GM13976 (cell line): Measurements from ENCODE around the gene DYRK2.

ENCODE experiments used
- DNase-seq: peaks from one replicate; pipeline ENCODE4 v3.0.0; 2012; ENCODE audit warnings: low spot score
- CTCF ChIP-seq: IDR thresholded peaks from 2 replicates; pipeline ENCODE4 v1.5.1; 2012; ENCODE audit warnings: borderline replicate concordance, mild to moderate bottlenecking; ENCODE audit not compliant: insufficient read depth; ENCODE audit errors: extremely low read depth, missing control alignments, control extremely low read depth
- in situ Hi-C: fragments of 300-500 bp; cut with MboI; formaldehyde crosslinking; loops from one replicate; pipeline ENCODE4 v1.12.0; 2022; ENCODE audit warnings: low sequenced_read_pairs, mixed read lengths, inconsistent platforms; ENCODE audit not compliant: unreplicated experiment

Gene DYRK2

GRCh38 chr12:67648521-67649260 is at the start of gene DYRK2:
Gene DYRK2 (plus strand): TSS chr12:67648745. CDS start chr12:67649134, 389 bp downstream.
- in situ Hi-C loops = no loop called here
- peak; percentile 8 for TF ChIP-seq CTCF
- peak; percentile 89 for DNase-seq

GRCh38 chr12:67599691-67600090 is 48.9 kb upstream of the DYRK2 start:
- no peak for TF ChIP-seq CTCF
- no peak for DNase-seq
- in situ Hi-C loops = no loop called here

DNA sequence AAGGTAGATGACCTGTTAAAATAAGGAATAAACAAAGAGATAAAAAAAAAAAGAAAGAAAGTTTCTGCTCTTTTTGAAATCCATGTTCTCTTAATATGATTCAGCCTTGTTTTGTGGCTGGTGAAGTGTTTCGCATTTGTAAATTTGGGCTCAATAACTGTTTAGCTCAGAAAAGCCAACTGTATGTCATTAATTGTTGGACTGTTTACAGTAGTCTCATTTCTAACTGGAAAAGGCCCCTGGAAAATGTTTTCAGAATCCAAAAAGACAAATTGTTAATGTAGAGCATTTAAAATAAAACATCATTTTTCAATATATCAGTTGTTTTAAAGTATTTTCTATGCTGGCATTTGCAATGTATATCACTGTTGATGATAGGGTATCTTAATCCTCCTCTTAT is 47.4 kb upstream of the DYRK2 start:
- in situ Hi-C loops = no loop called here
- no peak for TF ChIP-seq CTCF
- no peak for DNase-seq

DNA sequence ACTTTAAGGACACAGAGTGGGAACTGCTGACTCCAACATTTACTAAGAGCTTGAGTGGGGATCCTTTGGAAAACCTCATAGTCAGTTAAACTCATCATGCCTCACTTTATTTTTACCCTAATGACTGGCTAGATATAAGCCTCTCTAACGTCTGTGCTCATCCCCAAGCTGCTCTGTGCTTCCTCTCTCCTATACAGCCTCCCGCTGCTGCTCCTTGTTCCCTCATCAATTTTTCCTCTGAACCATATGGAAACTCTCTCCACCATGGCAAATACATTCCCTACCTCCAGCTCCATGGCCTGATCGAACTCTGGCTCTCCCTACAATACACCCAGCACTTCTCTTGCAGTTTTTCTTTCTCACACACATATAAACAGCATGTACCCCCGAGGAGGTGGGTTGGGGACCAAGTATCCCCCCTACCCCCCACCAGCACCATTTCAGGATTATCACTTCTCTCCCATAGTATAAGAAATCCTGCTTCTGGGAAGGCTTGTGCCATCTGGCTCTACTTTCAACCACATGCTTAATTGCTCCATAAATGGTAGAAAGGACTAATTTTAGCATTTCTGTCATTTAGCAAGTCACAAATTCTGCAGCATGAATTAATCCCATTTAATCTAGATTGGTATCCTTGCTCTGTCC is 39.2 kb upstream of the DYRK2 start:
- no peak for DNase-seq
- no peak for TF ChIP-seq CTCF
- in situ Hi-C loops = no loop called here

GRCh38 chr12:67613040-67613439 is 35.5 kb upstream of the DYRK2 start:
- no peak for TF ChIP-seq CTCF

DNA sequence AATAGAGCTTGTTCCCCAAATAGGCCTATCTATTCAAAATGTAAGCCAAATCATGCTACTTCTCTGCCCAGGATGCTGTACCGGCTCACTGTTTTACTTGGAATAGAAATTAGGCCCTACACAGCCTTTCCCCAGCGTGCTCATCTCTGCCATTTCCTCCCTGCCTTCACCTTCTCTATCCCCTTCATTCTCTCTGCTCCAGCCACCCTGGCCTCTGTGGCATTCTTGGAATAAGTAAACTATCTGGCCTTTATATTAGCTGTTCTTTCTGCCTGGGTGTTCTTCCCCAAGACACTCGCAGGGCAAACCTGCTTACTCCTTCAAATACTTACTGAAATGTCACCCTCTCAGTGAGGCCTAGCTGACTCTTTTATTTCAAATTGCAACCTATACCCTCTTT is 30.9 kb upstream of the DYRK2 start:
- no peak for TF ChIP-seq CTCF
- DNase-seq = no peak

More at GRCh38 chr12:67613040-67613439, 35.5 kb upstream of the DYRK2 start:
- in situ Hi-C loops = no loop called here
- DNase-seq = no peak

More for the DNA sequence above, 30.9 kb upstream of the DYRK2 start:
- in situ Hi-C loops = no loop called here
